Natural killer cell treated with Interleukin-12 subunit alpha and Interleukin-12 subunit beta and Interleukin-15 and Interleukin-18, amount 100 ng/mL, for 72 hours (primary cell): ENCODE data around the gene PCNX1. TPM values are rescaled to one million over a fixed set of nuclear protein-coding genes. Genes with fewer than 3 reads are reported as not detected.
"Not testable (repeated sequence)": the region's sequence is repeated elsewhere in the genome, so short reads cannot be mapped to it uniquely, and the experiment has no call there.

ENCODE experiments used
- ATAC-seq, 2 donors: fragments of 150-1000 bp; cut with Tn5 transposase in 1 of 2; sonication (Bioruptor Pico), chemical (Tn5 transposase) in 1 of 2; 2 replicates each; pipeline ENCODE4 v1.10.0; 2021
- DNase-seq: peaks from one replicate; pipeline ENCODE4 v3.0.0; 2022; ENCODE audit warnings: low spot score
- H3K27ac Mint-ChIP-seq, 2 donors: 1 replicate in 1 of 2; 2 replicates in 1 of 2; pipeline ENCODE4 v1.8.0; 2022; ENCODE audit warnings: mixed read lengths in 2 of 2, mild to moderate bottlenecking in 1 of 2, moderate library complexity in 1 of 2
- H3K27me3 Mint-ChIP-seq, 2 donors: 1 replicate in 1 of 2; 2 replicates in 1 of 2; pipeline ENCODE4 v1.8.0; 2022; ENCODE audit warnings: mixed read lengths in 2 of 2
- H3K36me3 Mint-ChIP-seq: one replicate; pipeline ENCODE4 v1.8.0; 2022; ENCODE audit warnings: mixed read lengths
- H3K4me1 Mint-ChIP-seq, 2 donors: 1 replicate in 1 of 2; 2 replicates in 1 of 2; pipeline ENCODE4 v1.8.0; 2022; ENCODE audit warnings: low read depth in 2 of 2, mixed read lengths in 2 of 2, mild to moderate bottlenecking in 1 of 2
- H3K4me3 Mint-ChIP-seq: one replicate; pipeline ENCODE4 v1.8.0; 2022; ENCODE audit warnings: mixed read lengths
- H3K9me3 Mint-ChIP-seq: 2 replicates; pipeline ENCODE4 v1.8.0; 2022; ENCODE audit warnings: mixed read lengths
- total RNA-seq, 2 donors: library from RNA; stranded (reverse); gene quantifications; one replicate each; pipeline ENCODE4 v1.2.3, GENCODE V29; 2022

Gene PCNX1
- total RNA-seq, 2 donors from 2014 or later: 81.7 to 156 TPM

GRCh38 chr14:70935135-70935534 is 27.9 kb downstream of the PCNX1 start:
- peak overlapping the region; percentile 73 for H3K4me3 Mint-ChIP-seq
- no peaks in the 10 kb centered on the region for H3K9me3 Mint-ChIP-seq
- no peaks in the 10 kb centered on the region for H3K27me3 Mint-ChIP-seq
- ATAC-seq (no peak), DNase-seq (no peak)
- peak overlapping the region; percentile 73 to 80 for H3K27ac Mint-ChIP-seq
- H3K36me3 Mint-ChIP-seq: peaks cover 6% of the 10 kb centered on the region
- H3K4me1 Mint-ChIP-seq: peaks cover 59 to 65% of the 10 kb centered on the region in 2 donors

- Mint-ChIP-seq H3K9me3 (peaks cover 11% of the 10 kb centered on the region), H3K4me3 (peak overlapping the region; percentile 25), H3K27ac (peak overlapping the region; percentile 20 to 24), H3K36me3 (peaks cover 41% of the 10 kb centered on the region), H3K4me1 (peaks cover 69 to 89% of the 10 kb centered on the region in 2 donors)
- not testable (repeated sequence) for H3K27me3 Mint-ChIP-seq, ATAC-seq, DNase-seq
These were observed 32.4 kb downstream of the PCNX1 start for GRCh38 chr14:70939693-70940092.

GRCh38 chr14:70941637-70942341 is 34.5 kb downstream of the PCNX1 start:
- peaks cover 50% of the 10 kb centered on the region for H3K36me3 Mint-ChIP-seq
- not testable (repeated sequence) for H3K27me3 Mint-ChIP-seq, ATAC-seq, DNase-seq
- H3K4me3 Mint-ChIP-seq: peak overlapping the region; percentile 62
- H3K9me3 Mint-ChIP-seq: peaks cover 13% of the 10 kb centered on the region
- peaks cover 56 to 75% of the 10 kb centered on the region in 2 donors for H3K4me1 Mint-ChIP-seq
- H3K27ac Mint-ChIP-seq: peak overlapping the region; percentile 62 to 69

GRCh38 chr14:70942342-70942706 is 35.1 kb downstream of the PCNX1 start:
- ATAC-seq: peak in 1 of 2 donors; percentile 40
- DNase-seq: no peak
- H3K36me3 Mint-ChIP-seq: peaks cover 55% of the 10 kb centered on the region
- peaks cover 54 to 70% of the 10 kb centered on the region in 2 donors for H3K4me1 Mint-ChIP-seq
- no peaks in the 10 kb centered on the region for H3K27me3 Mint-ChIP-seq
- H3K9me3 Mint-ChIP-seq: peaks cover 13% of the 10 kb centered on the region
- H3K4me3 Mint-ChIP-seq: no peak overlapping the region
- H3K27ac Mint-ChIP-seq: peak overlapping the region; percentile 62 to 69

- Mint-ChIP-seq H3K4me1 (peaks cover 50 to 67% of the 10 kb centered on the region in 2 donors), H3K9me3 (peaks cover 16% of the 10 kb centered on the region), H3K36me3 (peaks cover 59% of the 10 kb centered on the region), H3K27ac (peak overlapping the region; percentile 62 to 69)
- DNase-seq, H3K4me3 Mint-ChIP-seq, H3K27me3 Mint-ChIP-seq: not testable (repeated sequence)
- ATAC-seq: peak; percentile 56 to 77
These were observed 35.5 kb downstream of the PCNX1 start for GRCh38 chr14:70942721-70943120.

GRCh38 chr14:70943838-70944237 is 36.6 kb downstream of the PCNX1 start:
- H3K4me3 Mint-ChIP-seq: no peak overlapping the region
- DNase-seq (no peak), ATAC-seq (no peak)
- peaks cover 20% of the 10 kb centered on the region for H3K9me3 Mint-ChIP-seq
- peaks cover 66% of the 10 kb centered on the region for H3K36me3 Mint-ChIP-seq
- H3K27me3 Mint-ChIP-seq: no peaks in the 10 kb centered on the region
- H3K4me1 Mint-ChIP-seq: peaks cover 49 to 60% of the 10 kb centered on the region in 2 donors
- H3K27ac Mint-ChIP-seq: no peak overlapping the region

- Mint-ChIP-seq H3K27me3 (no peaks in the 10 kb centered on the region), H3K27ac (no peak overlapping the region), H3K36me3 (peaks cover 54% of the 10 kb centered on the region), H3K9me3 (peaks cover 20% of the 10 kb centered on the region), H3K4me3 (no peak overlapping the region), H3K4me1 (peaks cover 15 to 21% of the 10 kb centered on the region in 2 donors)
- no peak for ATAC-seq
- no peak for DNase-seq
These were observed 40.5 kb downstream of the PCNX1 start for GRCh38 chr14:70947739-70948138.

GRCh38 chr14:70952485-70952884 is 45.2 kb downstream of the PCNX1 start:
- peak overlapping the region in 1 of 2 donors; percentile 17 for H3K27ac Mint-ChIP-seq
- peaks cover 6 to 17% of the 10 kb centered on the region in 2 donors for H3K4me1 Mint-ChIP-seq
- no peak for ATAC-seq
- peaks cover 5% of the 10 kb centered on the region for H3K9me3 Mint-ChIP-seq
- no peaks in the 10 kb centered on the region for H3K27me3 Mint-ChIP-seq
- no peak overlapping the region for H3K4me3 Mint-ChIP-seq
- H3K36me3 Mint-ChIP-seq: peaks cover 19% of the 10 kb centered on the region
- DNase-seq: no peak

- Mint-ChIP-seq H3K9me3 (no peaks in the 10 kb centered on the region), H3K4me3 (no peak overlapping the region), H3K4me1 (peaks cover 4 to 21% of the 10 kb centered on the region in 2 donors), H3K27ac (no peak overlapping the region), H3K36me3 (peaks cover 10% of the 10 kb centered on the region), H3K27me3 (no peaks in the 10 kb centered on the region)
- DNase-seq: no peak
- no peak for ATAC-seq
These were observed 46.8 kb downstream of the PCNX1 start for GRCh38 chr14:70954068-70954467.

GRCh38 chr14:70955543-70956480 is 48.6 kb downstream of the PCNX1 start:
- Mint-ChIP-seq H3K36me3 (peaks cover 3% of the 10 kb centered on the region), H3K9me3 (no peaks in the 10 kb centered on the region), H3K27me3 (no peaks in the 10 kb centered on the region), H3K4me1 (peaks cover 4 to 21% of the 10 kb centered on the region in 2 donors), H3K27ac (no peak overlapping the region), H3K4me3 (no peak overlapping the region)
- no peak for DNase-seq
- no peak for ATAC-seq

- H3K27me3 Mint-ChIP-seq: no peaks in the 10 kb centered on the region
- no peaks in the 10 kb centered on the region for H3K9me3 Mint-ChIP-seq
- H3K27ac Mint-ChIP-seq: no peak overlapping the region
- H3K36me3 Mint-ChIP-seq: no peaks in the 10 kb centered on the region
- DNase-seq (no peak), ATAC-seq (no peak)
- H3K4me1 Mint-ChIP-seq: peaks cover 4 to 21% of the 10 kb centered on the region in 2 donors
- H3K4me3 Mint-ChIP-seq: no peak overlapping the region
These were observed 49.3 kb downstream of the PCNX1 start for GRCh38 chr14:70956511-70956910.

GRCh38 chr14:70957710-70958109 is 50.5 kb downstream of the PCNX1 start:
- H3K9me3 Mint-ChIP-seq: no peaks in the 10 kb centered on the region
- ATAC-seq: no peak
- H3K4me3 Mint-ChIP-seq: no peak overlapping the region
- no peak overlapping the region for H3K27ac Mint-ChIP-seq
- H3K36me3 Mint-ChIP-seq: peaks cover 1% of the 10 kb centered on the region
- H3K4me1 Mint-ChIP-seq: peaks cover 5 to 24% of the 10 kb centered on the region in 2 donors
- no peaks in the 10 kb centered on the region for H3K27me3 Mint-ChIP-seq
- DNase-seq: no peak

GRCh38 chr14:70962935-70963334 is 55.7 kb downstream of the PCNX1 start:
- H3K36me3 Mint-ChIP-seq: peaks cover 8% of the 10 kb centered on the region

GRCh38 chr14:70964492-70964891 is 57.2 kb downstream of the PCNX1 start:
- peaks cover 8% of the 10 kb centered on the region for H3K36me3 Mint-ChIP-seq
- DNase-seq: no peak
- ATAC-seq: no peak
- no peak overlapping the region for H3K27ac Mint-ChIP-seq
- no peaks in the 10 kb centered on the region for H3K27me3 Mint-ChIP-seq
- H3K4me1 Mint-ChIP-seq: peaks cover 14 to 32% of the 10 kb centered on the region in 2 donors
- H3K9me3 Mint-ChIP-seq: no peaks in the 10 kb centered on the region
- H3K4me3 Mint-ChIP-seq: no peak overlapping the region

More at GRCh38 chr14:70962935-70963334, 55.7 kb downstream of the PCNX1 start:
- H3K27ac Mint-ChIP-seq: peak overlapping the region in 1 of 2 donors; percentile 27
- ATAC-seq: peak in 1 of 2 donors; percentile 38
- H3K9me3 Mint-ChIP-seq: no peaks in the 10 kb centered on the region
- peaks cover 10 to 30% of the 10 kb centered on the region in 2 donors for H3K4me1 Mint-ChIP-seq
- no peak for DNase-seq
- no peak overlapping the region for H3K4me3 Mint-ChIP-seq
- H3K27me3 Mint-ChIP-seq: no peaks in the 10 kb centered on the region
